ENCODE measurements around the gene BABAM2. TPM values are rescaled to one million over a fixed set of nuclear protein-coding genes. Genes with fewer than 3 reads are reported as not detected.

Gene BABAM2
- total RNA-seq, 2 donors from 2014 or later, result 36.4 to 40.9 TPM

DNA sequence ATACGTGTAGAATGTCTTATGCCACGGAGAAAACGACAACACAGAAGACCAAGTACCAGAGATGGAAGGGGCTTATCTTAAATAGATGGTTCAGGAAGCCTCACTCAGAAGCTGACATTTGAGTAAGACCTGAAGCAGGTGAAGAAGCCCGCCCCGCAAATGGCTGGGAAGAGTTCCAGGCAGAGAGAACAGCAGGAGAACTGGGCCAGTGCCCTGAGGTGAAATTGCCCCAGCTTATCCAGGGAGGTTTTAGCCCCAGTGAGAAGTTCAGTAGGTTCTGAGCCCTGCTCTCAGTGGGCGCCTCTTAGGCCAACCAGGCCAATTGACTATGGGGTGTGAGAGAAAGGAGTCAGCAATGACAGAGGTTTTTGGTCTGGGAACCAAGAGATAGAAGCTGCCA, 336.0 kb downstream of the BABAM2 start:
- Histone ChIP-seq H3K4me3 (ENCODE audit: low read length) (no peak overlapping the region), H3K27me3 (ENCODE audit: control insufficient read depth, insufficient read depth, low read length, poor library complexity, severe bottlenecking) (no peaks in the 10 kb centered on the region), H3K36me3 (ENCODE audit: control insufficient read depth, insufficient read depth, low read length) (no peaks in the 10 kb centered on the region), H3K9ac (ENCODE audit: extremely low read depth, low read length, poor library complexity, severe bottlenecking) (no peak overlapping the region), H3K27ac (ENCODE audit: low read depth, low read length) (no peak overlapping the region), H3K4me1 (ENCODE audit: control insufficient read depth, insufficient read depth, low read length) (no peaks in the 10 kb centered on the region), H3K9me3 (ENCODE audit: control insufficient read depth, low read length) (no peaks in the 10 kb centered on the region)
- Mint-ChIP-seq H3K4me3 (no peak overlapping the region), H3K27me3 (ENCODE audit: insufficient read depth) (no peaks in the 10 kb centered on the region), H3K27ac (no peak overlapping the region), H3K36me3 (ENCODE audit: low read depth) (no peaks in the 10 kb centered on the region), H3K4me1 (peaks cover 7% of the 10 kb centered on the region), H3K9me3 (no peaks in the 10 kb centered on the region)
- 97 to 100% methylated on average over 3 to 6 of the region's 6 CpGs for WGBS, 2 experiments (ENCODE audit: insufficient coverage in 1 of 2, insufficient read length in 1 of 2)
- DNase-seq, result no peak
- TF ChIP-seq, protein P1, sequence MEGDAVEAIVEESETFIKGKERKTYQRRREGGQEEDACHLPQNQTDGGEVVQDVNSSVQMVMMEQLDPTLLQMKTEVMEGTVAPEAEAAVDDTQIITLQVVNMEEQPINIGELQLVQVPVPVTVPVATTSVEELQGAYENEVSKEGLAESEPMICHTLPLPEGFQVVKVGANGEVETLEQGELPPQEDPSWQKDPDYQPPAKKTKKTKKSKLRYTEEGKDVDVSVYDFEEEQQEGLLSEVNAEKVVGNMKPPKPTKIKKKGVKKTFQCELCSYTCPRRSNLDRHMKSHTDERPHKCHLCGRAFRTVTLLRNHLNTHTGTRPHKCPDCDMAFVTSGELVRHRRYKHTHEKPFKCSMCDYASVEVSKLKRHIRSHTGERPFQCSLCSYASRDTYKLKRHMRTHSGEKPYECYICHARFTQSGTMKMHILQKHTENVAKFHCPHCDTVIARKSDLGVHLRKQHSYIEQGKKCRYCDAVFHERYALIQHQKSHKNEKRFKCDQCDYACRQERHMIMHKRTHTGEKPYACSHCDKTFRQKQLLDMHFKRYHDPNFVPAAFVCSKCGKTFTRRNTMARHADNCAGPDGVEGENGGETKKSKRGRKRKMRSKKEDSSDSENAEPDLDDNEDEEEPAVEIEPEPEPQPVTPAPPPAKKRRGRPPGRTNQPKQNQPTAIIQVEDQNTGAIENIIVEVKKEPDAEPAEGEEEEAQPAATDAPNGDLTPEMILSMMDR (conservative IDR thresholded peaks at IDR 0.05), result no peak

DNA sequence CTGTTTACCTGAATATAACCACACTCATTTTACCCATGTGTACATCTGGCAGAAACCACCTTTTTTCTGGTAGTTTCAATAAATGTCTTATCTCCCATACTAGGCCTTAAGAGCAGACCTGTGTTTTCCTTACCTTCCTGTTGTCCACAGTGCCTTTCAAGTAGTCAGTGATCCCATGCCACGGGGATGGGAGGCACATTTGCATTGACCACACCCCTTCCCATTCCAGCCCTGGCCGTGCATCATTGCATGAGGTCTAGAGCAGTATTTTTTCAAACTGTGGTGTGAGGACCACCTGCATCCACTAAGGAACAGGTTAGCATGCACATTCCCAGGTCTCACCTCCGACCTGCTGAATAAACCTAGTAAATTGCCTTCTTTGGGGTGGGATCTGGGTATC, 337.0 kb downstream of the BABAM2 start:
- no peak overlapping the region for H3K27ac Mint-ChIP-seq
- 40 to 75% methylated on average over 1 to 3 of the region's 3 CpGs for WGBS, 2 experiments (ENCODE audit: insufficient coverage in 1 of 2, insufficient read length in 1 of 2)
- H3K9me3 Mint-ChIP-seq, result no peaks in the 10 kb centered on the region
- Histone ChIP-seq H3K36me3 (ENCODE audit: control insufficient read depth, insufficient read depth, low read length) (no peaks in the 10 kb centered on the region), H3K4me1 (ENCODE audit: control insufficient read depth, insufficient read depth, low read length) (no peaks in the 10 kb centered on the region), H3K4me3 (ENCODE audit: low read length) (no peak overlapping the region), H3K9ac (ENCODE audit: extremely low read depth, low read length, poor library complexity, severe bottlenecking) (no peak overlapping the region), H3K27me3 (ENCODE audit: control insufficient read depth, insufficient read depth, low read length, poor library complexity, severe bottlenecking) (no peaks in the 10 kb centered on the region), H3K27ac (ENCODE audit: low read depth, low read length) (no peak overlapping the region), H3K9me3 (ENCODE audit: control insufficient read depth, low read length) (no peaks in the 10 kb centered on the region)
- H3K27me3 Mint-ChIP-seq (ENCODE audit: insufficient read depth), result no peaks in the 10 kb centered on the region
- no peak overlapping the region for H3K4me3 Mint-ChIP-seq
- DNase-seq, result peak; percentile 54
- TF ChIP-seq, protein P1 (conservative IDR thresholded peaks at IDR 0.05), result no peak
- H3K36me3 Mint-ChIP-seq (ENCODE audit: low read depth), result no peaks in the 10 kb centered on the region
- H3K4me1 Mint-ChIP-seq, result peaks cover 7% of the 10 kb centered on the region

DNA sequence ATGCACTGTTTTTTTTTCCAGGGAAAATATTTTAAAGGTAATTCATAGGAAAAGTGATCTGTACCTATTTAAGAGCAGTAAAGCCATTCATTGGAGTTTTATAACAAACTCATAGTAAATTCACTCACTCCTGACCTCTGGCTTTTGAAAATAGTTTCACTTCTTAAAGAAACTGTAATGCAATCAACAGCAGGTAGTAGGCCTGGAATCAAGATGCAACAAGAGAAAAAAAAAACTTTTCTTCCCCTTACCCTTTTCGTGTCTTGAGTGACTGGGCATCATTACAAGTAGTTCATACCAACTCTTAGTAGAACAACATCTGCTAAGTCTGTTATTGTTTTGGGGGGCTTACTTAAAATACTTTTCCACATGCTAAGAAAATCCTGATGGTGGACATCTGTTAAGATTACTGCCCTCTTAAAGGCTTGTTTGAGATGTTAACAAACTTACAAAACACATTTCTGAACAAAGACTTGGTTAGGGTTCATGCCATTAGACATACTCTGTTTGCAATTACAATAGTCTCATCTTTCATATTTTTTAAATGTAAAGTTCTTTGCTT, 338.0 kb downstream of the BABAM2 start:
- Histone ChIP-seq H3K4me1 (ENCODE audit: control insufficient read depth, insufficient read depth, low read length) (no peaks in the 10 kb centered on the region), H3K4me3 (ENCODE audit: low read length) (no peak overlapping the region), H3K9ac (ENCODE audit: extremely low read depth, low read length, poor library complexity, severe bottlenecking) (no peak overlapping the region), H3K9me3 (ENCODE audit: control insufficient read depth, low read length) (no peaks in the 10 kb centered on the region), H3K27ac (ENCODE audit: low read depth, low read length) (no peak overlapping the region), H3K36me3 (ENCODE audit: control insufficient read depth, insufficient read depth, low read length) (no peaks in the 10 kb centered on the region), H3K27me3 (ENCODE audit: control insufficient read depth, insufficient read depth, low read length, poor library complexity, severe bottlenecking) (no peaks in the 10 kb centered on the region)
- no peak for DNase-seq
- no peak overlapping the region for H3K27ac Mint-ChIP-seq
- H3K36me3 Mint-ChIP-seq (ENCODE audit: low read depth), result no peaks in the 10 kb centered on the region
- TF ChIP-seq, protein P1 (conservative IDR thresholded peaks at IDR 0.05), result peak; percentile 33
- H3K9me3 Mint-ChIP-seq, result no peaks in the 10 kb centered on the region
- H3K27me3 Mint-ChIP-seq (ENCODE audit: insufficient read depth), result no peaks in the 10 kb centered on the region
- no peak overlapping the region for H3K4me3 Mint-ChIP-seq
- 71% methylated on average over 1 of the region's 1 CpG; no CpG with 5 or more reads in 1 of the 2 experiments for WGBS, 2 experiments (ENCODE audit: insufficient coverage in 1 of 2, insufficient read length in 1 of 2)
- H3K4me1 Mint-ChIP-seq, result peaks cover 7% of the 10 kb centered on the region

Data from endodermal cell (in vitro differentiated cells).